ENCODE data around the gene MSH3.
"Not testable (repeated sequence)": the region's sequence is repeated elsewhere in the genome, so short reads cannot be mapped to it uniquely, and the experiment has no call there.

The MSH3 gene

DNA sequence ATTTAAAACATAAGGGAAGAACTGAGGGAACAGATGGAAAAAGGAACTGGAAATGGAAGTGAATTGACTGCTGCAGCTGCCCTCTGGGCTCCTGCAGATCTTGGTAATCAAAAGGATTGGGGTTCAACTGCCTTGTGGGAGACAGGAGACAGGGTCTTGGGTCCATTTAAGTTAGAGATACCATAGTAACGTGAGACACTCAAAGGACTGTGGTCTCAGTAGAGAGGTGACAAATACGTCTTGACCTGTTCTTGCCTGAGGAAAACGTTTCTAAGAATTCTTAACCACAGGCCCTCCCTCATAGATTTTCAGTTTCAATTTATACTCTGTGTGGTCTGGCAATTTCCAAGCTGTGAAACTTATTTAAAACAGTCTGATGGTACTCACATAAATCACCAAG, 101.2 kb downstream of the MSH3 start:
- no peak for DNase-seq (ENCODE audit: low spot score)

- no peak for DNase-seq (ENCODE audit: low spot score)
Measured at GRCh38 chr5:80756292-80756691, 101.8 kb downstream of the MSH3 start.

DNA sequence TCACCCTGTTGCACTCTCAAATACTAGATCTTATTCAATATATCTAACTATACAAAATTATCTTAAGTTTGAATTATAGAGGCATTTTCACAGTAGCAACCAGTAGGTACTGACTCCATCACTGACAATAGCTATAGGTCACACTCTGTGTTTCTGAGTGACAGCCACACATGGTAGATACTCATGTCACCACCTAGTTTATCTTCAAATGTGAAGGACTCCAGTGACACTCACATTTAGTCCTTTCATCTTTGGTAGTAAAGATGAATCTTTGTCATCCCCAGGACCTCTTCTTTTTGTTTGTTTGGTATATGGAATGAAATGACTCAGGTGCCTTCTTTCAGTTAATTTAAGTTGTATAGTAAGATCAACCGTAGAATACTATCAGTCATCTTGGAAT, 102.8 kb downstream of the MSH3 start:
- DNase-seq (ENCODE audit: low spot score), result no peak

- DNase-seq (ENCODE audit: low spot score), result no peak
Measured at GRCh38 chr5:80759866-80760577, 105.6 kb downstream of the MSH3 start.

GRCh38 chr5:80760680-80761079, 106.2 kb downstream of the MSH3 start:
- DNase-seq (ENCODE audit: low spot score), result no peak

- DNase-seq (ENCODE audit: low spot score), result no peak
Measured at GRCh38 chr5:80761176-80761575, 106.7 kb downstream of the MSH3 start.

- no peak for DNase-seq (ENCODE audit: low spot score)
Measured at GRCh38 chr5:80761966-80762365, 107.5 kb downstream of the MSH3 start.

GRCh38 chr5:80762573-80762972, 108.1 kb downstream of the MSH3 start:
- no peak for DNase-seq (ENCODE audit: low spot score)

DNA sequence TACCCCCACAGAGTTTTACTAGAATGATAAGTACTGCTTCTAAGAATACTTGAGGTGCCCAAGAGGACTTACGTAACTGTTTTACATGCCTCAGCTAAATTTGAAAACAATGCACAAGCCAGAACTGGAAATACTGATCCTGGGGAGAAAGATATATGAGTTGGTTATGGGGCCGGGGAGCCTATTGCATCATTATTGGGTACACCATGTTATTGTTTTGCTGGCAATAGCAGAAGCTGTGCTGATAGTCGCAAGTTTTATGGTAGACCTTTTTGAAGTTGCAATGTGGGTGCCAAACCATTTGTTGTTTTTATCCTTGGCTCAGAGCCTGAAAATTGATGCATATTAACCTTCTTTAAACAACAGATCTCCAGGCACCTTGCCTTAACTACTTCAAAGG, 108.8 kb downstream of the MSH3 start:
- DNase-seq (ENCODE audit: low spot score), result no peak

DNA sequence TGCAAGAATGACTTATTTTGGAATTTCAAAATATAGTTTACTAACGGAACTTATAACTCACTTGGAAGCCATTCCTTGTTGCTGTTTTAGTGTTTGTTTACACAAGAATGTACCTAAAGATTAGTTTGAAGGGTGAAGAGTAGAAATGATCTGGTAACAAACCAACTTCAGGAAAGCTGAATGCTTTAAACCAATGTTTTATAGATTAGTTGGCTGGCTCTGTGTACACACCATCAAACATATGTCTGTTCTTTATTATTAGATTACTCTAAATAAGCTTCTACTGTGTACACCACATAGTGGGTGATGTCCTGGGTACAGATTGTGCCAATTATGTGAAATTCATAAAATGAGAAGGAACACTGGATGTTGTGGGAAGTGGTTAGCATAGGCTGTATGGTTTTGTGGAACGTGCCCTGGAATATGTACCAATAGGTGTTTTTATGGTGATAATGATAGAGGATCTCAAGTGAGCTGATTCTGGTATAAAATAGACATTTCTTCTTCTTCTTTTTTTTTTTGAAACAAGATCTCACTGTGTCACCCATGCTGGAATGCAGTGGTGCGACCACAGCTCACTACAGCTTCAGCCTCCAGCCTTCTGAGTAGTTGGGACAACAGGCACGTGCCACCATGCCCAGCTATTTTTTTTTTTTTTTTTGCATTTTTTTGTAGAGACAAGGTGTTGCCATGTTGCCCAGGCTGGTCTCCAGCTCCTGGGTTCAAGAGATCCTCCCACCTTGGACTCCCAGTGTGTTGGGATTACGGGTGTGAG, 109.6 kb downstream of the MSH3 start:
- no peak for DNase-seq (ENCODE audit: low spot score)

- no peak for DNase-seq (ENCODE audit: low spot score)
Measured at GRCh38 chr5:80764786-80765185, 110.3 kb downstream of the MSH3 start.

GRCh38 chr5:80777347-80778287, 123.2 kb downstream of the MSH3 start:
- DNase-seq (ENCODE audit: low spot score), result no peak

DNA sequence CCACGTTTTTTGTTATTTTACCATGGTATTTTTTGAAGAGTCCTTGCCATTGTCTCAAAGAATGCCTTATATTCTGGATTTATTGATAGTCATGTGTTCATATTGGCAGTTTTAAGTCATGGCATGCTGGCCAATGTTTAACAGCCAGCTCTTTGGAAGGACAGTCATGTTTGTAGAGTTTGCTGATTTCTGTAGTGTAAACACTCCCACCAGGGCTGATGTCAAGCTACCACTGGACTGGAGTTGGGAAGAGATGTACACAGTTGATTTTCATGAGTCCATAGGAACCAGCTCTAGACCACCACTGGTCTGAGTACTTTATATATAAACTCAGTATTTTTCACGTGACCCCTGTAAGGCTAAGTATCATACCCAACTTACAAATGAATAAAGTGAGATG, 125.6 kb downstream of the MSH3 start:
- no peak for DNase-seq (ENCODE audit: low spot score)

- DNase-seq (ENCODE audit: low spot score), result no peak
Measured at GRCh38 chr5:80780761-80781285, 126.4 kb downstream of the MSH3 start.

- DNase-seq (ENCODE audit: low spot score), result no peak
Measured at GRCh38 chr5:80781356-80781755, 126.9 kb downstream of the MSH3 start.

DNA sequence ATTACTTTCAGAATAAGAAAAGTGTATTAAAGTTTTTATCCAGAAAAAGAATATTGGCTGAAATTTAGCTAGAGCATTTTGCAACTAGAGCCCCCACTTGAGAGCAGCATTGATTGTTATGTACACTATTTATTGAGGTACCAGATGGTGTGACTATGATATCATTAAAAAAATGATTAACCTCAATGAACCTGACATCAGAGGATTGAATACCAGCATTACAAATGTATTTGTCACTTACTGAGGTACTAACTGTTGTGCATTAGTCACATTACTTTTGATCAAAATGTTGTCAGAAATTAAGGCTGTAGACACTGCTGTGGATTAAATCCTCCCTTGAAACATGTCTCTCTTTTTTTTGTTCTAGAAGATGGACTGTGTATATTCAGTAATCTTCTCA, 128.2 kb downstream of the MSH3 start:
- no peak for DNase-seq (ENCODE audit: low spot score)

GRCh38 chr5:80783751-80784150, 129.3 kb downstream of the MSH3 start:
- DNase-seq (ENCODE audit: low spot score), result not testable (repeated sequence)

DNA sequence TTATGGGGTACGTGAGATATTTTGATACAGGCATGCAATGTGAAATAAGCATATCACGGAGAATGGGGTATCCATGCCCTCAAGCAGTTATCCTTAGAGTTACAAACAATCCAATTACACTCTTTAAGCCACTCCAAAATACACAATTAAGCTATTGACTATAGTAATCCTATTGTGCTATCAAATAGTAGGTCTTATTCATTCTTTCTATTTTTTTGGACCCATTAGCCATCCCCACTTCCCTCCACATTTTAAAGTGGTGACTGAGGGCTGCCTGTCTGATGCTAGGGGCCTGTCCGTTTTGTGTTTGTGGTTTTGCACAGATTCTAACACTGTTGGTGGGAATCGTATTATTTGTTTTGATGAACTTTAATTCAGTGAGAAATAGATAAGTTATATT, 130.0 kb downstream of the MSH3 start:
- no peak for DNase-seq (ENCODE audit: low spot score)

DNA sequence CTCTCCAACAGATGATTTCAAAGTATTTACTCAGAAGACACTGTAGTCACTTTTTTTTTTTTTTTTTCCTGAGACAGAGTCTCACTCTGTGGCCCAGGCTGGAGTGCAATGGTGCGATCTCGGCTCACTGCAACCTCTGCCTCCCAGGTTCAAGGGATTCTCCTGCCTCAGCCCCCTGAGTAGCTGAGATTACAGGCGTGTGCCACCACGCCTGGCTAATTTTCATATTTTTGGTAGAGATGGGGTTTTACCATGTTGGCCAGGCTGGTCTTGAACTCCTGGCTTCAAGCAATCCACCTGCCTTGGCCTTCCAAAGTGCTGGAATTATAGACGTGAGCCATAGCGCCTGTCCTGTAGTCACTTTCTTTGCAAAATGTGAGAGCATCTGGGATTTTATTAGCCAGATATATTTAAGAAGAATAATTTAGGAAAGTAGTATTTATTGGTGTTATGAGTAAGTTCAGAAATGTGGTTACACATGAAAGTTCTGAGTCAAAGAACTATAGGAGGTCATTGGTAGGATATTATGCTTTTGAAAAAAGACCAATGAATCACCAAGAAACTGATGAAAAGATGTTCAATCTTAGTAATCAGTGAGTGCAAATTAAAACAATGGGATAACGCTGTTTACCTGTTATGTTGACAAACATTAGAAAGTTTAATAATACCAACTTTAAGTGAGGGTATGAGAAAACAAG, 135.0 kb downstream of the MSH3 start:
- not testable (repeated sequence) for DNase-seq (ENCODE audit: low spot score)

- DNase-seq (ENCODE audit: low spot score), result no peak
Measured at GRCh38 chr5:80790698-80791097, 136.2 kb downstream of the MSH3 start.

DNA sequence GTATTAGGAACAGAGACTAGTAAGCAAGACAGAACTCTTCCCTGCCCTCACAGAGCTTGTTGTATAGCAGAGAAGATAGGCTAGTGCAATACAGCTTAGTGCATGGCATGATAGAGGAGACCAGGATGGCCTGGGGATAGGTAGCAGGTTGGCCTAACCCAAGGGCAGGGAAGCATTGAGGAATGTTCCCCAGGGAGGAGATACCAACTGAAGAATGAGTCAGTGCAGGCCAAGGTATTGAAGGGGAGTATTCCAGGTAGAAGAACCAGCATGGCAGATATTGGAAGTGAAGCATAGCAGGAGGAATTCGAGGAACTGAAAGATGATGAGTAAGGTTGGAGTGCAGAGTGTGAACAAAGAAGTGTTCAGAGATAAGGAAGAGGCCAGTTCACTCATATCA, 138.9 kb downstream of the MSH3 start:
- DNase-seq (ENCODE audit: low spot score), result no peak

- DNase-seq (ENCODE audit: low spot score), result no peak
Measured at GRCh38 chr5:80796846-80797245, 142.4 kb downstream of the MSH3 start.

Measured in Ammon's horn (tissue), 1 donor.